Stomach (tissue), 9 donors: ENCODE measurements around the gene MOGAT1. TPM values are rescaled to one million over a fixed set of nuclear protein-coding genes. Genes with fewer than 3 reads are reported as not detected.
"Not testable (repeated sequence)": the region's sequence is repeated elsewhere in the genome, so short reads cannot be mapped to it uniquely, and the experiment has no call there.

Experiments used
- DNase-seq, 2 donors: peaks; one replicate each; pipeline versions ENCODE4 v3.0.0 to v3.0.0-alpha.2; 2013 to 2019
- H3K27ac ChIP-seq, 5 donors: fragments of 200-600 bp in 4 of 5; sonication (generic) in 4 of 5; one replicate each; pipeline ENCODE4 v1.5.1; 2013 to 2019; ENCODE audit warnings: mild to moderate bottlenecking in 1 of 5, moderate library complexity in 1 of 5
- H3K27me3 ChIP-seq, 3 donors: fragments of 200-600 bp; sonication (generic); one replicate each; pipeline ENCODE4 v1.5.1; 2017 to 2019; ENCODE audit warnings: mixed run types in 1 of 3
- H3K36me3 ChIP-seq, 4 donors: fragments of 200-600 bp; sonication (generic); 1 replicate in 3 of 4; 2 replicates in 1 of 4; pipeline ENCODE4 v1.5.1; 2016 to 2019
- H3K4me1 ChIP-seq, 4 donors: fragments of 200-600 bp; sonication (generic); one replicate each; pipeline ENCODE4 v1.5.1; 2016 to 2019
- H3K4me3 ChIP-seq, 4 donors: fragments of 200-600 bp; sonication (generic) in 3 of 4; one replicate each; pipeline ENCODE4 v1.5.1; 2016 to 2019; ENCODE audit warnings: mild to moderate bottlenecking in 1 of 4
- H3K9me3 ChIP-seq, 4 donors: fragments of 200-600 bp; sonication (generic); one replicate each; pipeline ENCODE4 v1.5.1; 2016 to 2019
- EP300 ChIP-seq: sonication (generic); formaldehyde crosslinking; IDR thresholded peaks from one replicate; pipeline ENCODE4 v1.6.1; 2017; ENCODE audit warnings: antibody characterized with exemption
- POLR2A ChIP-seq, 4 donors: fragments of 450-650 bp; IDR thresholded peaks; one replicate each; pipeline ENCODE4 v1.6.1; 2016; ENCODE audit warnings: antibody characterized with exemption in 4 of 4, control low read depth in 2 of 4, mild to moderate bottlenecking in 1 of 4, moderate library complexity in 1 of 4
- POLR2AphosphoS5 ChIP-seq, 3 donors: sonication (generic); formaldehyde crosslinking; IDR thresholded peaks; one replicate each; pipeline ENCODE4 v1.6.1; 2016; ENCODE audit warnings: antibody characterized with exemption in 3 of 3
- WGBS, 5 donors: extraction: QIAGEN DNeasy Blood & Tissue Kit in 3 of 5; methylation state at CpG; one replicate each; pipeline versions ENCODE4 v1.1.5 to v1.1.7; 2013 to 2018; 5-methylcytosine and 5-hydroxymethylcytosine counted together
- intact Hi-C: fragments of 100-400 bp; cut with DNase I; formaldehyde crosslinking; loops from one replicate; pipeline ENCODE4 v1.15.1; 2023; ENCODE audit warnings: low total_unique reads
- polyA plus RNA-seq, 3 donors: library from polyadenylated mRNA; stranded (reverse); fragments of 200-250 nt; gene quantifications; one replicate each; pipeline ENCODE4 v1.2.3, GENCODE V29; 2013
- total RNA-seq, 5 donors: library from RNA; depleted of rRNA; stranded (reverse); fragments of >200 nt; gene quantifications; one replicate each; pipeline versions ENCODE4 v1.1.0 to v1.2.3, GENCODE V29; 2014 to 2016
- TF ChIP-seq, protein P1 (sequence below), 7 experiments: fragments of 450-650 bp in 4 of 7; fragments of 200-600 bp in 3 of 7; sonication (generic) in 3 of 7; IDR thresholded peaks; one replicate each; pipeline ENCODE4 v1.5.1; 2016 to 2019; ENCODE audit warnings: antibody characterized with exemption in 7 of 7, control low read depth in 2 of 7, mild to moderate bottlenecking in 1 of 7
- donor health status: healthy with polysubstance abuse.
- donor health status: Bipolar disorder and iron deficiency.
- donor health status: healthy.

Gene MOGAT1
- total and polyA plus RNA-seq, 8 donors = 0.15 to 1.8 TPM; not detected in 6

GRCh38 chr2:222753251-222753824 is 81.9 kb downstream of the MOGAT1 start:
- peak overlapping the region in 4 of 5 donors; percentile 30 to 81 (median 60) for H3K27ac ChIP-seq
- no peaks in the 10 kb centered on the region for H3K9me3 ChIP-seq
- intact Hi-C loops = no loop called here
- peak in 1 of 2 donors; percentile 56 for DNase-seq
- WGBS, 5 donors = 19 to 47% (median 24%) methylated on average over 2 of the region's 2 CpGs
- TF ChIP-seq POLR2AphosphoS5 (IDR thresholded peaks at IDR 0.05) (no peak), POLR2A (IDR thresholded peaks at IDR 0.05) (no peak), EP300 (no peak)
- TF ChIP-seq, protein P1, sequence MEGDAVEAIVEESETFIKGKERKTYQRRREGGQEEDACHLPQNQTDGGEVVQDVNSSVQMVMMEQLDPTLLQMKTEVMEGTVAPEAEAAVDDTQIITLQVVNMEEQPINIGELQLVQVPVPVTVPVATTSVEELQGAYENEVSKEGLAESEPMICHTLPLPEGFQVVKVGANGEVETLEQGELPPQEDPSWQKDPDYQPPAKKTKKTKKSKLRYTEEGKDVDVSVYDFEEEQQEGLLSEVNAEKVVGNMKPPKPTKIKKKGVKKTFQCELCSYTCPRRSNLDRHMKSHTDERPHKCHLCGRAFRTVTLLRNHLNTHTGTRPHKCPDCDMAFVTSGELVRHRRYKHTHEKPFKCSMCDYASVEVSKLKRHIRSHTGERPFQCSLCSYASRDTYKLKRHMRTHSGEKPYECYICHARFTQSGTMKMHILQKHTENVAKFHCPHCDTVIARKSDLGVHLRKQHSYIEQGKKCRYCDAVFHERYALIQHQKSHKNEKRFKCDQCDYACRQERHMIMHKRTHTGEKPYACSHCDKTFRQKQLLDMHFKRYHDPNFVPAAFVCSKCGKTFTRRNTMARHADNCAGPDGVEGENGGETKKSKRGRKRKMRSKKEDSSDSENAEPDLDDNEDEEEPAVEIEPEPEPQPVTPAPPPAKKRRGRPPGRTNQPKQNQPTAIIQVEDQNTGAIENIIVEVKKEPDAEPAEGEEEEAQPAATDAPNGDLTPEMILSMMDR (IDR thresholded peaks at IDR 0.05) = no peak
- no peak overlapping the region for H3K4me3 ChIP-seq
- H3K4me1 ChIP-seq = peaks cover 10 to 20% (median 17%) of the 10 kb centered on the region in 4 donors
- no peaks in the 10 kb centered on the region for H3K36me3 ChIP-seq
- H3K27me3 ChIP-seq = no peaks in the 10 kb centered on the region

DNA sequence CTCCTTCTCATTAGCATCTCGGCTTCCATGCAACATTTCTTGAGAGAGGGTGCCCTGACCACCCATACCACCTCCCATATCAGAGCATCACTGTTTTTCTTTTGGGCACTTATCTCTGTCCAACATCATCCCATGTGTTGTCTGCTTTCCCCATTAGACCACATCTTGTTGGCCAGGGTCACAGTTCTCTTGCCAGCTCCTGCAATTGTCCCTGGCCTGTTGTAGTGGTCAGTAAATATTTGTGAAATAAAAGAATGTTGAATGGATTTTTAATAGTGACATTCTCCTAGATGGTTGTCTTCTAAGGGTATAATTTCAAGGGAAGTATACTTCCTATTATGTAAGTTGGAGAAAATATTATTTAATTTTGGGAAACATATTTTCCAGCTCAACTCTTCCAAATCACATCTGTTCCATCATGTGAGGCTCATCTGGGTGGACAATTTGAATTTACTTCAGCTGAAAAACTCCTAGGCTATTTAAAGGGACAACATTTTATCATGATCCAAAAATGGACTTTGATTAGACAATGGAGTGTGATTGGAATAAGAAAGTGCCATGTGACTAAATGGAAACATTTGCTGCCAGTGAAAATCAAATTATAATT is 83.0 kb downstream of the MOGAT1 start:
- intact Hi-C loops = no loop called here
- no peaks in the 10 kb centered on the region for H3K9me3 ChIP-seq
- H3K27ac ChIP-seq = peak overlapping the region in 1 of 5 donors; percentile 60
- no peak for DNase-seq
- peaks cover 10 to 20% (median 17%) of the 10 kb centered on the region in 4 donors for H3K4me1 ChIP-seq
- H3K27me3 ChIP-seq = no peaks in the 10 kb centered on the region
- no peaks in the 10 kb centered on the region for H3K36me3 ChIP-seq
- TF ChIP-seq, protein P1 (IDR thresholded peaks at IDR 0.05) = no peak
- H3K4me3 ChIP-seq = no peak overlapping the region
- WGBS, 5 donors = 96 to 100% (median 98%) methylated on average over 1 of the region's 1 CpG

- peaks cover 10 to 20% (median 17%) of the 10 kb centered on the region in 4 donors for H3K4me1 ChIP-seq
- H3K9me3 ChIP-seq, intact Hi-C loops, H3K27ac ChIP-seq, H3K36me3 ChIP-seq, H3K27me3 ChIP-seq, DNase-seq, H3K4me3 ChIP-seq: not testable (repeated sequence)
- WGBS, 5 donors = 77 to 96% (median 85%) methylated on average over 5 of the region's 5 CpGs
Observed at GRCh38 chr2:222755593-222755992, 84.1 kb downstream of the MOGAT1 start.

GRCh38 chr2:222756362-222756831 is 84.9 kb downstream of the MOGAT1 start:
- Histone ChIP-seq H3K27ac (no peak overlapping the region), H3K9me3 (no peaks in the 10 kb centered on the region), H3K27me3 (no peaks in the 10 kb centered on the region), H3K4me1 (peaks cover 10 to 20% (median 17%) of the 10 kb centered on the region in 4 donors), H3K36me3 (no peaks in the 10 kb centered on the region), H3K4me3 (no peak overlapping the region)
- no peak for DNase-seq
- intact Hi-C loops = no loop called here
- WGBS, 5 donors = 49 to 82% (median 72%) methylated on average over 3 of the region's 3 CpGs
- TF ChIP-seq, protein P1 (IDR thresholded peaks at IDR 0.05) = no peak
- TF ChIP-seq EP300 = no peak
- no peak for TF ChIP-seq POLR2A (IDR thresholded peaks at IDR 0.05)
- TF ChIP-seq POLR2AphosphoS5 (IDR thresholded peaks at IDR 0.05) = no peak
